ENCODE data around the gene BTRC.

BTRC gene

DNA sequence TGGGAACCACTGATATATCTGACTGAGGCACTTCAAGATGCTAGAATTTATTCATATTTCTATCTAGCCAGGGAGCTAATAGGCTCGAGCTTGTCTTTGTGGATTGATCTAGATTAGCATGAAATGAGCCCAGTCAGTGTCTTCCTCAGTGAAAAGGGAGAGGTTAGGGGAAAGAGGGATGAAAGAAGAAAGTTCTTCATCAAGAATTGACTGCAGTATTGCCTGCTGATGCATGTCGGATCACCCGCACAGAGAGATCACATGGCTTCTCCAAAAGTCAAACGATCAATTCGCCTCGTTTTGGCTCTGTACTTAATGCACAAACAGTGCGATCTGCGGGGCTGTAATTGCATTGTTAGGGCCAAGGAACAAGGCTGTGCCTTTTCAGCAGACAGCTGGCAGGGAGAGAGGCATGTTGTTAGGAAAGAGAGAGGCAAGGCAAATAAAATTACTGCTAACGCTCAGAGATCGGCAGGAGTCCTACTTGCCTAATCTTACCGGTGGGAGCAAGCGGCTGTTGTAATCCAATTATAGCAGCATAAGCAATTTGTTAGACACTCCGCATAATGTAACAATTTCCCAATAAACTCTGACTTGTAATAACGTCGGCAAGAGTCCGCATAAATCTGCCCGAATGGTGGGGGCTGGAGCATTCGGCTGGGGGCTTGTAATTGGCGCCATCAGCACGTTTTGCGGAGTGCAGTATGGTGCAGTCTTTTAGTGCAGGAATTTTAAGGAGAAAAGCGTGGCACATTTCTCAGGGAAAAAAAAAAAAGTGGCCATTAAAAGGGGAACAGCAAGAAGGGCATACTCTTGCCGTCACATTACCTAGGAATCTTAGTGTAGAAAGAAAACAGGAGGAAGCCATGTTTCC lies 132.0 kb downstream of the BTRC start:
- no peak for DNase-seq

DNA sequence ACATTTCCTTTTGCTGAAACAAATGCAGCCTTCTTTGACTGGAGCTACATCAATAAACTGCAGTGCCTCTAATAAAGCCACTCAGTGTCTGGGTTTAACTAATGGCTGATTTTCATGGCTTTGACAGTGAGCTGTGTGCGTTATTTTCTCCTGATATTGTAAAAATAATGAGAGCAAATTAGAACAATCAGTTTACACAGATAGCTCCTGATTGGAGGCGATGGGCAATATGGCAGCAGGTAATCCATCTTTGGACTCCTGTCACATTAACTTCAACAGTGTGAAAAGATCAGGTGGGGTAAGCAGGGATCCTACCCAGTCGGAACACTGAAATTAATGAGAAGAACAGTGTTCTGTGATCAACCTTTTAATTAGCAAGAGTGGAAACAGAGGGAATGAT lies 133.4 kb downstream of the BTRC start:
- DNase-seq = no peak

DNA sequence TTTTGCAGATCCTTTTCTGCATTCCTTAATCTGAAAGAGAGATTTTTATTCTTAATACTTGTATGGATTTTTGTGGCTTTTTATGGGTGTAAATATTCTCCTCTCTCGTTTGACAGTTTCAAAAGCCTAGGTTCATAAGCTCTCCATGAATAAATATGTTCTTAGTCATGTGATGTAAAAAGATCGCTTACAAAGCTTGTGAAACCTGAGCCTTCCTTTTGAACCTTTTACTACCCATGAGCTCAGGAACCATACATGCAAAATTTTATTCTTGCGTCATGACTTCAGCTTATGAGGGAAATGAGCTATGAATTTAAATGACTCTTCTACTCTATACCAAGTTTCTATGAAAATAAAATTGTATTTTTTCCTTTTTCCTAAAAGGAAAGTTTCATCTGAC lies 135.4 kb downstream of the BTRC start:
- peak; percentile 33 for DNase-seq

DNA sequence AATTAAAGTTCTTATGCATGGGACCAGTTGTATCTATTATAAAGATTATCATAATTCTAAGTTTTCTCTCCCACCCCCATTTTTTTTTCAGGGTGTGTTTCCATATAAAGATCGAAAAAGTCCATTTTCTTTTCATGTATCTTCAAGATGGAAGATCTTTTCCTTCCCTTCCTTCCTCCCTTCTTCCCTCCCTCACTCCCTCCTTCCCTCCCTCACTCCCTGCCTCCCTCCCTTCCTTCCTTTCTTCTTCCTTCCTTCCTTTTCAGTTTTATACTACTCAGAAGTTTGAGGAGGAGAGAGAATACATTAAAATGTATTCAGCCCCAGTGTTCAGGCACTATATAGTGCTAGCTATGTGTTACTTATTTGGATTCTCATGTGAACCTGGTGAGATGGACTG lies 136.1 kb downstream of the BTRC start:
- no peak for DNase-seq

DNA sequence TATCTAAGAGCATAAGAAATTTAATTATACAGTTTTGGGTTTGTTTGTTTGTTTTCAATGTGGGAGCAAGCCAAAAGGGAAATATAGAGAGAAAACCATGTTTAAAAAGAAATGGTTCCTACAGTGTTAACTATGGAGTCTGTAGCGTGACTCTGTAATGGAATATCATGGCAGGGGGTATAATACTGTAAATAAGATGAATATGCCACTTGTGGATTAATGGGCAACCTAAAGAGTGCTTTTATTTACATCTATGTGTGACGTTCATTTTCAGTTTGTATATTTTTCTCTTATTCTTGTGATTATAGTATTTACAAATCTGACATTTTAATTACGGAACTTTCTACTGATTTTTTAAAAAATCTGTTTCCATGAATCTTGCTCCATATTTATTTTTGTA lies 138.2 kb downstream of the BTRC start:
- no peak for DNase-seq

DNA sequence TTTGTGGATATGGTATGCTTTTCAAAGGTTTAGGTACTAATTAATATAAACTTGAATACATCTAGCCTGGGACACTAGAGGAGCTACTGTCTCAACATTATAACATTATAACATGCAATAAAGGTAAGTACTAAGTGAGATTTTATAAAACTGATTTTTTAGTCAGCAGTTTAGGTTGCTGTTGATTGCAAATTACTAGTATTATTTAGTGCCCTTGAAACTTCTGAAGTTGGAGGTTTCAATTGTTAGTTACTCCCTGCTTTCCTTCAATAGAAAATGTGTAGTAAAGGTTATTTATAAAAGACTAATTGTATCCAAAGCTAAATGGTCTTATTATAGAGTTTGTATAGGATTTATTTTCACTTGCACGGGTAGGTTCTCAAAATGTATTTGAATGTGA lies 138.8 kb downstream of the BTRC start:
- no peak for DNase-seq

DNA sequence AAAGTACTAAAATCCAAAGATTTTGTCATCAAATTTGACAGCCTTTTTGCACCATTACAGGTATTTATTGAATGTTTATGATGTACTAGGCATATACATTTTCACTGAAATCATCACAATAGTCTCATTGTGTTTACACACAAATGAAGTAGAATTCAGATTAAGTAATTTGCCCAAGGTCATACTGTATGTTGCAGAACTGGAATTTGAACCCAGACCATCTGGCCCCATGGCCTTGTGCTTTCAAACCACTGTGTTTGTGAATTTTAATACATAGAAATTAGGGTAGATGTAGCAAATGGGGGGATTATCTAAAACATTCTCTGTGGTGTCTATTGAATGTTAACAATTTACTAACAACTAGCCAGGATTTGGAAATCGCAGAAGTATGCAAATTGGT lies 139.3 kb downstream of the BTRC start:
- no peak for DNase-seq

DNA sequence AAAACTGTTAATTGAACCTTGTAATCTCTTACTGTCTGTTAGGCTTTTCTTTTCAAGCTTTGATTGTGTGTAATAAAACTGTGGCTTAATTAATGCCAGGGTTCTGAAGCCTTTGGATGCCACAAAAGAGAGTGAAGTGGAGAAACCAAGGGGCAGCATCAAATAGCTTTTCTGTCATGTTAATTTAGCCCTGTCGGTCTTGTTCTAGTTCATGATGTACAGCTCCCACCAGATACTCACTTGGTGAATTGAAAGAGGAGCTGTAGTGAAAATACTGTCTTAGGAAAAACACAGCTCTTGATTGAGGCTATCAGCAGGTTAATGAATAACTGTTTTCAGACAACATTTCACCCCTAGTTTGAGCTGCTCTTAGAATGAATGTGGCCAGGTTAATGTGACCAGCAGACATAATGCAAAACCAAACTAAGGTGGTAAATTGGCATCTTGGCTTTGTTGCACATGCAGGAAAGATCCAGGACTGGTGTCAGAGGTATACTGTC lies 139.9 kb downstream of the BTRC start:
- DNase-seq = no peak

DNA sequence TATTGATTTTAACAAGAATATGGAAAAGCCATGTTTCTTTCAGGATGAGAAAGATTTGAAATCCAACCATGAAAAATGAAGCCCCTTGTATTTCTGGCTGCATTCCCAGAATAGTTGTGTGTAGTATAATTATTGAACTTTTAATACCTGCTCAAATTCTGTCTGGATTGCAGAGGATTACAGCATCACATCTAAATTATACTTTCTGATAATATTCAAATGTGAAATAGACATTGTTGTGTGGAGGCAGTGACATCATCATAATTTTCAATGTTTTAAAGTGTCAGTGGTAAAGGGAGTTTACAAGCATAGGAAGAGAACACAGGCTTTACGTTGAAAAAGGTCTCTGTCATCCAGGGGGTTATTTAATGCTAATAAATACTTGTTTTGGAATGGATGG lies 140.7 kb downstream of the BTRC start:
- DNase-seq = no peak

DNA sequence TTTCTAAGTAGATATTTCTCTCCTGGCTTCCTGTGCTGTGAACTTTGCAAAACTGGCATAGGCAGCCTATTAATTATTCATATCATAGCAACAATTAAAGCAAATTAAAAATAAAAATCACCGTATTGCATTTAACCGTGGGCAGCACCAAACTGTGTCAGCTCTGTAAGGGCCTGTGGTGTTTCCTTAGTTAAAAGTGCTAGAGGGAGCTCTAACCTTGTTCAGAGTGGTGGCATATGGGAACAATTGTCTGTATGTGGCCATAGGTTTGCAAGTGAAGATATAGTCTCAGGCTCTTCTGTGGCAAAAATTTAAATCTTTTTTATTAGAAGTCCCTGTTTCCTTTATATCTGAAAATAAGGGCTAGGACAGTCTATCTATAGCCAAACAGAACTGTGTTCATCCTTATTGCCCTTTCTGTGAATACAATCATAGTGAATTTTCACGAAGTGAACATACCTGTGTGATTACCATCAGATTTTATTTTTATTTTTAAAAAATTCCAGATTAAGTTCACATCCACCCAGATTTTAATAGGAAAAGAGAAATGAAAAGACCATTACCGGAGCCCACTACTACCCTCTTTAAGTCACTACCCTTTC lies 141.5 kb downstream of the BTRC start:
- DNase-seq = no peak

DNA sequence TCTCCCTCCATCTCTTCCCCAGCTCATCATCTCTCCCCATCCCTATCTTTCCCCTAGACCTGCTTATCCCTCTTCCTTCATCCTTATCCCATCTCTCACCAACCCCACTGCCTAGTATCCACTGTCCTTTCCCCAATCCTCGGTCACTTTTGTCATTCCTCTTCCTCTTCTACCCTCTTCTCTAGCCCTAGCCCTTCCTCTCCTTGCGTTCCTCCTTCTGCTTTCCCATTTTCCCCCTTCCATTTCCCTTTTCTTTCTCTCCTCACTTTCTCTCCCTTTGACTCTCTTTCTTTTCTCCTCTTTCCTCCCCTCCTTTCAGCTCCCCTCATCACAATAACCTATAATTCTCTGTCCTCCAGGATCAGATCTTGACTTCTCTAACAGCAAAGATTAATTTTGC lies 150.5 kb downstream of the BTRC start:
- no peak for DNase-seq

DNA sequence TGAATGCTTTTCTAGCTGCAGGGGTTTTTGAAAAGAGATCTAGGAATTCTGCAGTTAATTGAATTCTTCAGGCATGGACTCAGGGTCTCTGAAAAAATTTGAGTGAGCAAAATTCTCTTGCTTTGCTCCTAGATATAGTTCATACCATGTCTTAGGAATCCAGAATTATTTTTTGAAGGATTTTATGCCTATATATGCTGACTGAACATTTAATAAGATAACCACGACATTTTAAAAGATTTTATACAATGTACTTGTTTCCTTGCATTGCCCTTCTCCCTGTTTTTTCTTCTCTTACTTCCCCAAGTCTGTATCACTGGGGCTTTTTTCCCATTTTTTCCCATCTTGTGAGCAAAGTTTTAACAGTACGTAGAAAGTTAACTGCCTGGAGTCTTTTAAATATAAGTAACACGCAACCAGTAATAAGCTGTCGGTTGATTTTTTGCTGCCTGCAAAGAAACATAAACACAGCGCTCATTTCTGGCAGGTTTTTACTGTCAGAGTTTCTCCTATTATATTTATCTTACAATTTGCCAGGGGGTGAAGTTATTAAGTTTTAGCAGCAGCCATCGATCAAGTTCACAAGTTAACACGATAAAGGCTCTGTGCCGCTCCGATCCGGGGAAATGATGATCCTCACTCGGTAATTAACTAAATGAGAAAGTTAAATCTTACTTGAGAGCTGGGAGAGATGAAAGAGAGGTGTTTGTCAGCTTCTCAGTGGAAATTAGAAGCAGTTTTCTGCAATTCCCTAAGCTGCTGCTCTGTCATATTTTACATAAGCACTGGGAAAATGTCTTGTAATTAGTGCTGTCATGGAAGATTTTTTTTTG lies 153.1 kb downstream of the BTRC start:
- no peak for DNase-seq

DNA sequence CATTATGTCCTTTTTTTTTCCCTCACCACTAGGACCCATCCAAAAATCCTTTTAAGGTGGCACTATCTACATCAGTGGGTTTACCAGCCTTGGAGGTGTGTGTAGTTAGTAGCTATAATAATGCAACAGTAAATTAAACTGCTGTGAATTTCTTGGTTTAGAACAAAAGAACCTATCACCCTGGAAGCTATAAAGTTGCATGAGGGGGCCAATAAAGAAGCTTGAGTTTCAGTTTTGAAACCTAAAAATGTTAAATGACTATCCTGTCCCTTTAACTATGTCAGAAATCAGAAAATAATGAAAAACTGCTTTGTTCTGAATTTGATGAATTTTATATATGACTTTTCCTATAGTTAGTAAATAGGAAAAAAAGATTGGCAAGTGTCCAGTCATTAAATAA lies 153.9 kb downstream of the BTRC start:
- no peak for DNase-seq

DNA sequence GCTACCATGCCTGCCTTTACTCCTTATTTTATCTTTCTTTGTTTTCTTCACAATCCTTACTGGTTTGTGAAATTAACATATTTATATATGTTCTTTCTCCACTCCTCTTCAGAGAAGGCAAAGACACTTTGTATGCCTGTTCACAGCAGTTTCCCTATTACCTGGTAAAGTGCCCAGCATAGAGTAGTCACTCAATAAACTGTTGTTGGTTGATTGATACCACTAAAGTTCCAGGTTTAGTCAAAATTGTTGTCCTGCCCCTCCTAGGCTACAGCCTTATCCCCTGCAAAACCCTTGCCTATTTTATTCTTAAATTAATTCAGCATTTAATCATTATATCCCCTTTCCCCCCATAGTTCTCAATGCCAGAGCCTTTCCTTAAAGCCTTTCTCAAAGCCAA lies 158.0 kb downstream of the BTRC start:
- no peak for DNase-seq

DNA sequence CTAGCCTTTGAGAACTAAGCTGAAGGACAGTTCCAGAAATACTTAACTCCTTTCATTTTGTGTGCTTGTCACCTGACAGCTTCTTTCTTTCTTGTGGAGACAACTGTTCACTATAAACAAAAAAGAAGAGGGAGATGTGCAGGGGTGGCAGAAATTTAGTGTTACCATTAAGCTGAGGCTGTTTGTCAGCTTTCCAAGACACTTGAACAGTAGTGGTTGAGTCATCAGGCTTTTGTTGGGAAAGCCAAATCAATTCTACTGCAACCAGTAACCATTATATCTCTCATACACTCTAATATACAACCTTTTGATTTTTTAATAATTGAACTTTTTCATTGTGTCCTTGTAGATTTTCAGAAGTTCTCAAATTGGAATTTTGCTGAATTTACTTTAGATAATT lies 158.8 kb downstream of the BTRC start:
- DNase-seq = no peak

DNA sequence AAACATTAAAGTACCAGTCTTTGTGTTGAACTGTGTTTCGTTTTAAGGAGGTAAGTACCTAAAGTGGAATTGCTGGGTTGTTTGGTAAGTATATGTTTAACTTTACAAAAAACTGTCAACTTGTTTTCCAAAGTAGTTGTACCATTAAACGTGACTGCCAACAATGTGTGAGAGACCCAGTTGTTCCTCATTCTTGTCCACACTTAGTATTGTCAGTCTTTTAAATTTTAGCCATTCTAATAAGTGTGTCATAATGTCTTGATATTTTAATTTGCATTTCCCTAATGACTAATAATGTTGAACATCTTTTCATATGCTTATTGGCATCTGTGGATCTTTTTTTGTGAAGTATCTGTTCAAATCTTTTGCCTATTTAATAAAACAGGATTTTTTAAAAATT lies 159.8 kb downstream of the BTRC start:
- no peak for DNase-seq

DNA sequence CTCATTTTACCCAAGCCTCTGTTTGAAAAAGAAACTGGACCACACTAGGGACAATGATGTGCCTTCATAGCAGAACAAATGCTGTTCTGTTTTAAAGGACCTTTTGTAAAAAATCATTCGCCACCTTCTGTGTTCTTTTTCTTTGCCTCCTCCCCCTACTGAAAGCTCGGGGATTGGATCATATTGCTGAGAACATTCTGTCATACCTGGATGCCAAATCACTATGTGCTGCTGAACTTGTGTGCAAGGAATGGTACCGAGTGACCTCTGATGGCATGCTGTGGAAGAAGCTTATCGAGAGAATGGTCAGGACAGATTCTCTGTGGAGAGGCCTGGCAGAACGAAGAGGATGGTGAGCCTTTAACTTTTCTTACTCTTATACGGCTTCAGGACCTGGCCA lies 171.9 kb downstream of the BTRC start:
- DNase-seq = no peak

DNA sequence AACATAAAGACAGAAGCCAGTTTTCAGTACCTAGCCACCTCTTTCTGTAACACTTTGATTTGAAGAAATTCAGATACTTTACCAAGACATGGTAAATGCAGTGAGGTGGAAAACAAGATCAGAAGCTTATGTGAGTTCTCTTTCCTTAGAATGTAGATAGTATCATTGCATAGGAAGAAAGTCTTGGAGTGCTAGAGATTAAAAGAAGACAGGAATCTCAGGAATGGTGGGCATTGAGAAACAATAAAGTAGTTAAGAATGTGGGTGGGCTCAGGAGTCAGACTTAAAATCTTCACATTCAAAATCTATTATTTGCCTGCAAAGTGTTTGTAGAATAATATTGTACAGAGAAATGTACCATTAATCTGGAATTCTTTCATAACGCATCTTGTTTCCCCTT lies 175.2 kb downstream of the BTRC start:
- no peak for DNase-seq

DNA sequence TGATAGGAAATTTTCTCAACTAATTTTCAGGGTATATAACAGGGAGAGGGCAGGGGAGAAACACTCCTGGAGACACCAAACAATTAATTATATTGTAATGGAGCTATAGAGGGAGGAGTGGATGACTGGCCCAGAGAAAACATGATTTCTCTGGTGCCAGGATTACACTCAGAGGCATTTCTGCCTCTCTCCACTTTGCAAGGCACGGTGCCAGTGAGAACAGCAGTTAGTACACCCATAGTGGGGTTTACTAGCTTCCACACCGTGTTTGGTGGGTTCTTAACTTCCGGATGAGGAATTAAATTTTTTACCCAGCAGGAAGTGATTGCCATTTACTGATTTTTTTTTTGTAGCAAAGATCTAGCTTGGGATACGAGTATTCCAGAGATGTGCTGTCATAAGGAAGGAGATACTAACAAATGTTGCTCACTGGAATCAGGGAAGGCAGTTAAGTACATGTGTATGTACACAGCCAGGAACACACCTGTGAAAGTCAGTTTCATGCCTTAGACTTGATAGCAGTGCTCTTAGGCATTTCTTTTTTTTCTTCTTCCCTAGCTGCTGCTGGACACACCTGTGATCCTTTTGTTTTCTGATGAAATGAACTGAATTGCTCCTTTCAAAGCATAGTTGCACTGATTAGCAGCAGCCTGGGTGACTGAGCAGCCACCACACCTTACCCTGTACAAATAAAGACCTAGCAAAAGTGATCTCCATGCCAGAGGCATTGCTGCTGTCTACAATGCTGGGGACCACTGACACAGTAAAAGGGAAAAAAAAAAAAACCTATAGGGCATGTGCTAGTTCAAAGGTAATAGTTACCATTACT lies 176.0 kb downstream of the BTRC start:
- DNase-seq = no peak

DNA sequence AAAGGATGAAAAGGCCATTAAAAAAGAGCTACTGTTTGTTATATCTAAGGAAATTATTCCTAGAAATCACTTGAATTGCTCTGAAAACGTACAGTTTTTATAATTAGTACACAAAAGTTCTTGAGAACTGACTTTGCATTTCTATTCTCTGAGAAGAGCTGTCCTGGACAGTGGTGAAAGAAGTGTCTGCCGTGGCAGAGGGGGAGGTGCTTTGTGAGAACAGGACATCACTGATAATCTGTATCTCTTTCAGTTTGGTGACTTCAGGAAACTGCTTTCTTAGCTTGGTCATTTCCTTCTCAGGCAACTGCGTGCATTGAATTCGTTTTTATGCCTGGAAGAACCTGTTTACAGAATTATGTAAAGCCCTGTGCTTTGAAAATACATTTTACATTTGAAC lies 182.0 kb downstream of the BTRC start:
- no peak for DNase-seq

DNA sequence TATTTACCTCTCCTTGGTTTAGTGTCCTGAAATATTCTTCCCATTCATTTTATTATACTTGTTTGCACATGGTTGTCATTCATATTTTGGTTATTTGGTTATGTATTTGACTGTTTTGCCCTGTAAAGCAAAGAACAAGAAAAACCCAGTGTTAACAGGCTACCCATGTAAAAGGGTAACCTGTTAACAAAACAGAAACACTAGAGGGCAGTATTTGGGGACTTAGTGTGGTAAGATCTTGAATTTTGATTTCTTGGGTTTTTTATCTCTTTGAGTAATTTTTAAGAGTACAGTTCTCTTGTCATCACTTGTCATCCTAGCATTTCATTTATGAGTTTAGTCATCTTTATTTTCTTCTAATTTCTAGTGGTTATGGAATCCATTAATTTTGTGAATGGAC lies 182.8 kb downstream of the BTRC start:
- peak; percentile 2 for DNase-seq

DNA sequence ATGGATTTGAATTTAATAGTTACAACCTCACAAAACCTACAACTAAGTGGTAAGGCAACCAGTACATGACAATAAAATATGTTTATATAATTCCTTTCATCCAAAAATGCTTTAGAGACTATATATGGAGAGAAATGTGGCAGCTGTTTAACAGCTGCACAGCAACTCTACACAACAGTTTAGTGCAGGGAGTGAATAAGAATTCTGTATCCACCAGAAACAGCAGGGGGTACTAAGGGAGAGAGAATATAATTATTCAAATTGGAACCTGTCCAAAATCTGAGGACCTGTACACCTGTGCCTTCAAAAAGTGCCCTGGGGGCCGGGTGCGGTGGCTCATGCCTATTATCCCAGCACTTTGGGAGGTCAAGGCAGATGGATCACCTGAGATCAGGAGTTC lies 184.5 kb downstream of the BTRC start:
- DNase-seq = no peak

DNA sequence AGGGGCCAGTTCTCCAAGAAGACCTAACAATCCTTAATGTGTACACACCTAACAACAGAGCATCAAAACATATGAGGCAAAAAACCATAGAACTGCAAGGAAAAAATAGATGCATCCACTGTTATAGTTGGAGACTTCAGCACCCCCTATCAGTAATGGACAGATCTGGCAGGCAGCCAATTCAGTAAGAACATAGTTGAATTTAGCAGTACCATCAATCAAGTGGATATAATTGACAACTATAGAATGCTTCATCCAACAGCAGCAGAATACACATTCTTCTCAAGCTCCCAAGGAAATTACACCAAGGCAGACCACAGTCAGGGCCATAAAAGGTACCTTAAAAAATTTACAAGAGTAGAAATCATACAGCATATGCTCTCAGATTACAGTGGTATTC lies 191.9 kb downstream of the BTRC start:
- no peak for DNase-seq
